ENCODE measurements around the gene CCDC134.

GRCh38 chr22:41799486-41800347 lies 762 bp upstream of the CCDC134 start:
- TF ChIP-seq CTCF (IDR thresholded peaks at IDR 0.05; ENCODE audit: extremely low read depth in 1 of 2, insufficient read depth in 1 of 2, low read depth in 1 of 2, low read length in 2 of 2) (no peak), JUN (IDR thresholded peaks at IDR 0.05; ENCODE audit: borderline replicate concordance, insufficient read depth, insufficient read length, low read depth) (no peak), EZH2 (IDR thresholded peaks at IDR 0.05; ENCODE audit: borderline replicate concordance, low read depth, low read length, severe bottlenecking) (no peak)
